ENCODE data around the gene MDGA2. TPM values are rescaled to one million over a fixed set of nuclear protein-coding genes. Genes with fewer than 3 reads are reported as not detected.

MDGA2 gene
- total RNA-seq, 1 donor = not detected

GRCh38 chr14:47103771-47104170, 571.6 kb downstream of the MDGA2 start:
- H3K4me3 ChIP-seq (ENCODE audit: low read depth, low read length) = no peak overlapping the region
- no peak for TF ChIP-seq CTCF (IDR thresholded peaks at IDR 0.05; ENCODE audit: insufficient read depth, low read length)
- DNase-seq (ENCODE audit: low read depth) = no peak

- no peak for TF ChIP-seq CTCF (IDR thresholded peaks at IDR 0.05; ENCODE audit: insufficient read depth, low read length)
- DNase-seq (ENCODE audit: low read depth) = no peak
- no peak overlapping the region for H3K4me3 ChIP-seq (ENCODE audit: low read depth, low read length)
Observed at GRCh38 chr14:47102472-47102871, 572.9 kb downstream of the MDGA2 start.

GRCh38 chr14:47085678-47086077, 589.7 kb downstream of the MDGA2 start:
- no peak for TF ChIP-seq CTCF (IDR thresholded peaks at IDR 0.05; ENCODE audit: insufficient read depth, low read length)
- H3K4me3 ChIP-seq (ENCODE audit: low read depth, low read length) = no peak overlapping the region
- DNase-seq (ENCODE audit: low read depth) = no peak

GRCh38 chr14:47065326-47065725, 610.1 kb downstream of the MDGA2 start:
- DNase-seq (ENCODE audit: low read depth) = no peak
- no peak for TF ChIP-seq CTCF (IDR thresholded peaks at IDR 0.05; ENCODE audit: insufficient read depth, low read length)
- no peak overlapping the region for H3K4me3 ChIP-seq (ENCODE audit: low read depth, low read length)

GRCh38 chr14:47060050-47060449, 615.4 kb downstream of the MDGA2 start:
- no peak for DNase-seq (ENCODE audit: low read depth)
- no peak for TF ChIP-seq CTCF (IDR thresholded peaks at IDR 0.05; ENCODE audit: insufficient read depth, low read length)
- no peak overlapping the region for H3K4me3 ChIP-seq (ENCODE audit: low read depth, low read length)

GRCh38 chr14:47057364-47057763, 618.0 kb downstream of the MDGA2 start:
- no peak overlapping the region for H3K4me3 ChIP-seq (ENCODE audit: low read depth, low read length)
- DNase-seq (ENCODE audit: low read depth) = no peak
- no peak for TF ChIP-seq CTCF (IDR thresholded peaks at IDR 0.05; ENCODE audit: insufficient read depth, low read length)

- no peak overlapping the region for H3K4me3 ChIP-seq (ENCODE audit: low read depth, low read length)
- no peak for TF ChIP-seq CTCF (IDR thresholded peaks at IDR 0.05; ENCODE audit: insufficient read depth, low read length)
- DNase-seq (ENCODE audit: low read depth) = no peak
Observed at GRCh38 chr14:47044841-47045240, 630.6 kb downstream of the MDGA2 start.

Data from fibroblast of the aortic adventitia (primary cell).